Loucy (cell line): Measurements from ENCODE around the gene ST3GAL3.

Source experiments
- CTCF ChIP-seq: fragments of 200-600 bp; sonication (generic); conservative IDR thresholded peaks from 2 replicates; pipeline ENCODE4 v1.5.1; 2014; ENCODE audit warnings: mild to moderate bottlenecking, antibody characterized with exemption, low read length
- EZH2phosphoT487 ChIP-seq: fragments of 200-600 bp; IDR thresholded peaks from 2 replicates; pipeline ENCODE4 v1.6.1; 2018; ENCODE audit warnings: antibody characterized with exemption, mild to moderate bottlenecking, moderate library complexity, borderline replicate concordance

GRCh38 chr1:43849670-43850069, 142.3 kb downstream of the ST3GAL3 start:
- TF ChIP-seq CTCF, result no peak
- TF ChIP-seq EZH2phosphoT487, result no peak
